OCI-LY7 (cell line): ENCODE data around the gene NAV3. TPM values are rescaled to one million over a fixed set of nuclear protein-coding genes. Genes with fewer than 3 reads are reported as not detected.

Experiments
- BruUV-seq: library from RNA; stranded (reverse); fragments of 400-500 nt; replicated peaks from 2 replicates; lab custom pipeline; 2021; lab: Mats Ljungman, UMichigan
- CTCF ChIA-PET: fragments of 300-600 bp; sonication (Branson Sonifier 250); formaldehyde crosslinking; loops from one replicate; lab custom pipeline; 2022; ENCODE audit warnings: antibody characterized with exemption; ENCODE audit not compliant: unreplicated experiment; lab: Charles Lee
- POLR2A ChIA-PET: fragments of 300-600 bp; sonication (Branson Sonifier 250); formaldehyde crosslinking; loops from one replicate; lab custom pipeline; 2022; ENCODE audit warnings: antibody characterized with exemption; lab: Charles Lee
- DNase-seq: peaks from one replicate; pipeline ENCODE4 v3.0.0-alpha.2; 2015; ENCODE audit warnings: low spot score
- H2AFZ ChIP-seq: fragments of 200-600 bp; sonication (generic), shearing (Covaris generic); 2 replicates; pipeline ENCODE4 v1.6.1; 2014; ENCODE audit warnings: mild to moderate bottlenecking, antibody characterized with exemption, low read length, moderate library complexity
- H3K27ac ChIP-seq: fragments of 200-600 bp; sonication (generic); 2 replicates; pipeline ENCODE4 v1.5.1; 2014; ENCODE audit warnings: mixed run types, low read depth, mild to moderate bottlenecking, moderate library complexity, low read length, inconsistent platforms; ENCODE audit not compliant: poor library complexity, severe bottlenecking
- H3K36me3 ChIP-seq: fragments of 200-600 bp; sonication (generic); 2 replicates; pipeline ENCODE4 v1.6.1; 2014; ENCODE audit warnings: mild to moderate bottlenecking, antibody characterized with exemption, low read length, moderate library complexity, mixed read lengths; ENCODE audit not compliant: insufficient read depth
- H3K4me1 ChIP-seq: fragments of 200-600 bp; sonication (generic); 2 replicates; pipeline ENCODE4 v1.5.1; 2014; ENCODE audit warnings: mild to moderate bottlenecking, low read length; ENCODE audit not compliant: insufficient read depth, poor library complexity, severe bottlenecking
- H3K4me2 ChIP-seq: fragments of 200-600 bp; sonication (generic); 2 replicates; pipeline ENCODE4 v1.6.1; 2014; ENCODE audit warnings: mild to moderate bottlenecking, low read length
- H3K4me3 ChIP-seq: fragments of 200-600 bp; sonication (generic); 2 replicates; pipeline ENCODE4 v1.5.1; 2014; ENCODE audit warnings: mild to moderate bottlenecking, low read depth, low read length; ENCODE audit not compliant: poor library complexity, severe bottlenecking
- H3K79me2 ChIP-seq: fragments of 200-600 bp; sonication (generic); 2 replicates; pipeline ENCODE4 v1.6.1; 2016; ENCODE audit warnings: low read depth, mild to moderate bottlenecking, low read length, moderate library complexity, mixed read lengths; ENCODE audit not compliant: insufficient read depth
- H3K9me2 ChIP-seq: fragments of 200-600 bp; sonication (generic); 2 replicates; pipeline ENCODE4 v1.6.1; 2016; ENCODE audit warnings: mild to moderate bottlenecking, low read length, mixed read lengths; ENCODE audit not compliant: insufficient read depth
- H3K9me3 ChIP-seq: fragments of 200-600 bp; sonication (generic); 2 replicates; pipeline ENCODE4 v1.6.1; 2014; ENCODE audit warnings: mild to moderate bottlenecking, mixed run types, low read length, mixed read lengths
- H4K20me1 ChIP-seq: fragments of 200-600 bp; sonication (generic); 2 replicates; pipeline ENCODE4 v1.6.1; 2014; ENCODE audit warnings: mild to moderate bottlenecking, antibody characterized with exemption, low read length, moderate library complexity, mixed read lengths; ENCODE audit not compliant: insufficient read depth
- CTCF ChIP-seq: fragments of 200-600 bp; sonication (generic); conservative IDR thresholded peaks from 2 replicates; pipeline ENCODE4 v1.5.1; 2014; ENCODE audit warnings: mild to moderate bottlenecking, antibody characterized with exemption, low read length, moderate library complexity, mixed read lengths
- EZH2phosphoT487 ChIP-seq: fragments of 200-600 bp; sonication (generic); IDR thresholded peaks from 2 replicates; pipeline ENCODE4 v1.6.1; 2018; ENCODE audit warnings: low read depth, borderline replicate concordance, mild to moderate bottlenecking, mixed run types, antibody characterized with exemption, low read length, moderate library complexity, mixed read lengths
- intact Hi-C: fragments of 100-400 bp; cut with micrococcal nuclease; formaldehyde crosslinking; loops from one replicate; pipeline ENCODE4 v1.10.0; 2022; ENCODE audit not compliant: unreplicated experiment
- total RNA-seq, 2 experiments: library from RNA; depleted of rRNA in 1 of 2; stranded (reverse); fragments of >200 nt in 1 of 2; shearing (Covaris generic) in 1 of 2; gene quantifications; 2 replicates each; pipeline ENCODE4 v1.2.3, GENCODE V29; 2014 to 2022

Gene NAV3
- total RNA-seq, 2 experiments from 2014 or later, result 0.68 to 1.6 TPM

GRCh38 chr12:78055545-78055944, 224.9 kb downstream of the NAV3 start:
- intact Hi-C loops, result no loop called here
- no peak for DNase-seq
- TF ChIP-seq EZH2phosphoT487 (no peak), CTCF (no peak)
- Histone ChIP-seq H3K9me2 (no peaks in the 10 kb centered on the region), H3K9me3 (no peaks in the 10 kb centered on the region), H3K27ac (no peak overlapping the region), H3K4me2 (no peak overlapping the region), H3K4me1 (no peaks in the 10 kb centered on the region), H2AFZ (no peak overlapping the region), H4K20me1 (no peaks in the 10 kb centered on the region), H3K79me2 (no peaks in the 10 kb centered on the region), H3K4me3 (no peak overlapping the region), H3K36me3 (no peaks in the 10 kb centered on the region)
- POLR2A ChIA-PET, result no interaction called here
- CTCF ChIA-PET, result no interaction called here
- BruUV-seq, result no TSS peak

GRCh38 chr12:78057075-78057474, 226.4 kb downstream of the NAV3 start:
- ChIA-PET POLR2A (interaction anchor here (0.8 to 1.0 kb wide), 2 partner anchors 9 to 11 kb away, joined by 3 read pairs; no protein-coding TSS in a partner anchor), CTCF (no interaction called here)
- H3K4me3 ChIP-seq, result no peak overlapping the region
- no peaks in the 10 kb centered on the region for H3K4me1 ChIP-seq
- no peaks in the 10 kb centered on the region for H4K20me1 ChIP-seq
- no peaks in the 10 kb centered on the region for H3K9me2 ChIP-seq
- TF ChIP-seq CTCF, result no peak
- no peak for TF ChIP-seq EZH2phosphoT487
- H3K36me3 ChIP-seq, result no peaks in the 10 kb centered on the region
- H3K27ac ChIP-seq, result no peak overlapping the region
- BruUV-seq, result no TSS peak
- no peak overlapping the region for H2AFZ ChIP-seq
- no peaks in the 10 kb centered on the region for H3K9me3 ChIP-seq
- intact Hi-C loops, result no loop called here
- H3K4me2 ChIP-seq, result no peak overlapping the region
- no peaks in the 10 kb centered on the region for H3K79me2 ChIP-seq
- no peak for DNase-seq

GRCh38 chr12:78060186-78060585, 229.5 kb downstream of the NAV3 start:
- no peak overlapping the region for H2AFZ ChIP-seq
- H3K79me2 ChIP-seq, result no peaks in the 10 kb centered on the region
- no peaks in the 10 kb centered on the region for H3K36me3 ChIP-seq
- no peaks in the 10 kb centered on the region for H3K4me1 ChIP-seq
- ChIA-PET POLR2A (interaction anchor here (0.5 to 1.1 kb wide), 3 partner anchors 9 to 271 kb away, joined by 3 to 4 read pairs (median 4); no protein-coding TSS in a partner anchor), CTCF (no interaction called here)
- H3K4me3 ChIP-seq, result no peak overlapping the region
- no peaks in the 10 kb centered on the region for H3K9me3 ChIP-seq
- BruUV-seq, result no TSS peak
- no peaks in the 10 kb centered on the region for H3K9me2 ChIP-seq
- intact Hi-C loops, result no loop called here
- H3K4me2 ChIP-seq, result no peak overlapping the region
- no peaks in the 10 kb centered on the region for H4K20me1 ChIP-seq
- TF ChIP-seq CTCF (no peak), EZH2phosphoT487 (no peak)
- DNase-seq, result no peak
- H3K27ac ChIP-seq, result no peak overlapping the region
